OCI-LY1 (cell line): ENCODE measurements around the gene GNG8.
"Not testable (repeated sequence)": the region's sequence is repeated elsewhere in the genome, so short reads cannot be mapped to it uniquely, and the experiment has no call there.

Experiments used
- H2AFZ ChIP-seq: fragments of 200-600 bp; sonication (generic), shearing (Covaris generic); 2 replicates; pipeline ENCODE4 v1.6.0; 2014; ENCODE audit warnings: antibody characterized with exemption, mild to moderate bottlenecking, low read length
- H3F3A ChIP-seq: fragments of 200-600 bp; sonication (generic), shearing (Covaris generic); 2 replicates; pipeline ENCODE4 v1.6.0; 2014; ENCODE audit warnings: mild to moderate bottlenecking, antibody characterized with exemption, low read length, moderate library complexity; ENCODE audit not compliant: insufficient read depth
- H3K27ac ChIP-seq: fragments of 200-600 bp; sonication (generic); 2 replicates; pipeline ENCODE4 v1.5.1; 2014; ENCODE audit warnings: low read length, mixed run types, mild to moderate bottlenecking, low read depth; ENCODE audit not compliant: poor library complexity, severe bottlenecking
- H3K27me3 ChIP-seq: fragments of 200-600 bp; sonication (generic); 2 replicates; pipeline ENCODE4 v1.6.0; 2014; ENCODE audit warnings: antibody characterized with exemption, mild to moderate bottlenecking, low read length, moderate library complexity; ENCODE audit not compliant: insufficient read depth
- H3K36me3 ChIP-seq: fragments of 200-600 bp; sonication (generic); 2 replicates; pipeline ENCODE4 v1.6.1; 2014; ENCODE audit warnings: mild to moderate bottlenecking, antibody characterized with exemption, low read length, moderate library complexity, mixed read lengths; ENCODE audit not compliant: insufficient read depth
- H3K4me1 ChIP-seq: fragments of 200-600 bp; sonication (generic); 2 replicates; pipeline ENCODE4 v1.5.1; 2014; ENCODE audit warnings: mild to moderate bottlenecking, low read length, moderate library complexity; ENCODE audit not compliant: insufficient read depth, severe bottlenecking
- H3K4me2 ChIP-seq: fragments of 200-600 bp; sonication (generic), shearing (Covaris generic); 2 replicates; pipeline ENCODE4 v1.6.1; 2014; ENCODE audit warnings: low read length
- H3K4me3 ChIP-seq: fragments of 200-600 bp; sonication (generic); 2 replicates; pipeline ENCODE4 v1.5.1; 2014; ENCODE audit warnings: low read length, low read depth, mild to moderate bottlenecking, mixed read lengths; ENCODE audit not compliant: poor library complexity, severe bottlenecking
- H3K79me2 ChIP-seq: fragments of 200-600 bp; shearing (Covaris generic); 2 replicates; pipeline ENCODE4 v1.6.1; 2016; ENCODE audit warnings: mixed run types, low read length, mixed read lengths; ENCODE audit not compliant: insufficient read depth
- H3K9ac ChIP-seq: fragments of 200-600 bp; sonication (generic), shearing (Covaris generic); 2 replicates; pipeline ENCODE4 v1.6.1; 2014; ENCODE audit warnings: mild to moderate bottlenecking, low read length, mixed read lengths
- H3K9me2 ChIP-seq: fragments of 200-600 bp; sonication (generic), shearing (Covaris generic); 2 replicates; pipeline ENCODE4 v1.6.1; 2014; ENCODE audit warnings: low read depth, mild to moderate bottlenecking, low read length, mixed read lengths
- H3K9me3 ChIP-seq: fragments of 200-600 bp; shearing (Covaris generic); 2 replicates; pipeline ENCODE4 v1.6.1; 2014; ENCODE audit warnings: low read length, mixed read lengths
- H4K20me1 ChIP-seq: fragments of 200-600 bp; sonication (generic), shearing (Covaris generic); 2 replicates; pipeline ENCODE4 v1.6.0; 2016; ENCODE audit warnings: mild to moderate bottlenecking, low read length; ENCODE audit not compliant: insufficient read depth
- EZH2 ChIP-seq: fragments of 200-600 bp; sonication (generic), shearing (Covaris generic); IDR thresholded peaks from 2 replicates; pipeline ENCODE4 v1.8.0; 2017; ENCODE audit warnings: borderline replicate concordance, mixed run types, mild to moderate bottlenecking, antibody characterized with exemption, low read length, moderate library complexity, mixed read lengths
- TF ChIP-seq, protein P1 (sequence below): fragments of 200-600 bp; sonication (generic), shearing (Covaris generic); IDR thresholded peaks from 2 replicates; pipeline ENCODE4 v1.5.1; 2017; ENCODE audit warnings: mild to moderate bottlenecking, antibody characterized with exemption, low read length, moderate library complexity, mixed read lengths

Gene GNG8

DNA sequence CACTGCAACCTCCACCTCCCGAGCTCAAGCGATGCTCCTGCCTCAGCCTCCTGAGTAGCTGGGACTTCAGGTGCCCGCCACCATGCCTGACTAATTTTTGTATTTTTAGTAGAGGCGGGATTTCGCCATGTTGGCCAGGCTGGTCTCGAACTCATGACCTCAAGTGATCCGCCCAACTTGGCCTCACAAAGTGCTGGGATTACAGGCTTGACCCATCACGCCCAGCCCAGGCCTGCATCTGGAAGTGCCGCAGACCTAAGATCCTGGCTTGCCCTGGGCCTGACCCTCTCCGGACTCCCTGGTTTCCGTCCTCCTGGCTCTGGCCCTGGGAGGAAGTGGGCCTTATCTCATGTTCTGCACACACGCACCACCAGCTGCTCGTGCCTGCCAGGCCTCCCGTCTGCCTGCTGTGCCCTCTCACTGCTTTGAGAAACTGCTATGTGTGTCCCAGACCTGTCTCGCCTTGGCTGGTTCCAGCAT, 6.4 kb downstream of the GNG8 start:
- TF ChIP-seq EZH2 = no peak
- TF ChIP-seq, protein P1, sequence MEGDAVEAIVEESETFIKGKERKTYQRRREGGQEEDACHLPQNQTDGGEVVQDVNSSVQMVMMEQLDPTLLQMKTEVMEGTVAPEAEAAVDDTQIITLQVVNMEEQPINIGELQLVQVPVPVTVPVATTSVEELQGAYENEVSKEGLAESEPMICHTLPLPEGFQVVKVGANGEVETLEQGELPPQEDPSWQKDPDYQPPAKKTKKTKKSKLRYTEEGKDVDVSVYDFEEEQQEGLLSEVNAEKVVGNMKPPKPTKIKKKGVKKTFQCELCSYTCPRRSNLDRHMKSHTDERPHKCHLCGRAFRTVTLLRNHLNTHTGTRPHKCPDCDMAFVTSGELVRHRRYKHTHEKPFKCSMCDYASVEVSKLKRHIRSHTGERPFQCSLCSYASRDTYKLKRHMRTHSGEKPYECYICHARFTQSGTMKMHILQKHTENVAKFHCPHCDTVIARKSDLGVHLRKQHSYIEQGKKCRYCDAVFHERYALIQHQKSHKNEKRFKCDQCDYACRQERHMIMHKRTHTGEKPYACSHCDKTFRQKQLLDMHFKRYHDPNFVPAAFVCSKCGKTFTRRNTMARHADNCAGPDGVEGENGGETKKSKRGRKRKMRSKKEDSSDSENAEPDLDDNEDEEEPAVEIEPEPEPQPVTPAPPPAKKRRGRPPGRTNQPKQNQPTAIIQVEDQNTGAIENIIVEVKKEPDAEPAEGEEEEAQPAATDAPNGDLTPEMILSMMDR = no peak
- no peaks in the 10 kb centered on the region for H3F3A ChIP-seq
- H4K20me1 ChIP-seq = no peaks in the 10 kb centered on the region
- H3K79me2 ChIP-seq = no peaks in the 10 kb centered on the region
- no peaks in the 10 kb centered on the region for H3K9me3 ChIP-seq
- no peak overlapping the region for H3K27ac ChIP-seq
- no peak overlapping the region for H3K4me3 ChIP-seq
- no peak overlapping the region for H3K4me2 ChIP-seq
- no peaks in the 10 kb centered on the region for H3K36me3 ChIP-seq
- no peaks in the 10 kb centered on the region for H3K9me2 ChIP-seq
- H3K27me3 ChIP-seq = peaks cover 21% of the 10 kb centered on the region
- peaks cover 10% of the 10 kb centered on the region for H3K4me1 ChIP-seq
- no peak overlapping the region for H3K9ac ChIP-seq
- no peak overlapping the region for H2AFZ ChIP-seq

DNA sequence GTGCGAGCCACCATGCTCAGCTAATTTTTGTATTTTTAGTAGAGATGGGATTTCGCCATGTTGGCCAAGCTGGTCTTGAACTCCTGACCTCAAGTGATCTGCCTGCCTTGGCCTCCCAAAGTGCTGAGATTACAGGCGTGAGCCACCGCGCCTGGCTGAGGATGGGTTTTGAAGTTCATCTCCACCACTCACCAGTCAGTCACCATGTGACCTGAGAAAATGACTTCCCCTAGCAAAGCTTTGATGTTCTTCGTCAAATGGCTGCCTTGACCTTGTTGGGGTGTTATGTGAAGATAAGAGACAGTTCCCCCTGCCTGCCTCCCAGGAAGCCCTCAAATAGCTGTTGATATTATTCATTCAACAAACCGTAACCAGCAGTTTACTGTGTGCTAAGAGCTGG, 7.0 kb downstream of the GNG8 start:
- H3K9me2 ChIP-seq, H3K36me3 ChIP-seq, H3K9ac ChIP-seq, H3K4me3 ChIP-seq, H3F3A ChIP-seq, H3K79me2 ChIP-seq, H3K27ac ChIP-seq, H2AFZ ChIP-seq, H4K20me1 ChIP-seq, H3K4me2 ChIP-seq, H3K4me1 ChIP-seq, H3K9me3 ChIP-seq: not testable (repeated sequence)
- H3K27me3 ChIP-seq = peaks cover 21% of the 10 kb centered on the region

- H3K4me2 ChIP-seq = no peak overlapping the region
- no peaks in the 10 kb centered on the region for H3K79me2 ChIP-seq
- H3K9me3 ChIP-seq = no peaks in the 10 kb centered on the region
- H3F3A ChIP-seq = no peaks in the 10 kb centered on the region
- no peak overlapping the region for H3K27ac ChIP-seq
- TF ChIP-seq EZH2 = no peak
- TF ChIP-seq, protein P1 = no peak
- no peak overlapping the region for H3K4me3 ChIP-seq
- no peaks in the 10 kb centered on the region for H4K20me1 ChIP-seq
- peaks cover 21% of the 10 kb centered on the region; the same call in 1 of the 2 replicates for H3K27me3 ChIP-seq
- no peaks in the 10 kb centered on the region for H3K4me1 ChIP-seq
- no peaks in the 10 kb centered on the region for H3K36me3 ChIP-seq
- H3K9ac ChIP-seq = no peak overlapping the region
- no peaks in the 10 kb centered on the region for H3K9me2 ChIP-seq
- no peak overlapping the region for H2AFZ ChIP-seq
Observed at GRCh38 chr19:46626446-46626845, 9.6 kb downstream of the GNG8 start.

GRCh38 chr19:46625731-46626130, 10.3 kb downstream of the GNG8 start:
- H3K79me2 ChIP-seq = no peaks in the 10 kb centered on the region
- no peak overlapping the region for H3K4me3 ChIP-seq
- H3K9ac ChIP-seq = no peak overlapping the region
- no peaks in the 10 kb centered on the region for H3K36me3 ChIP-seq
- H3K27me3 ChIP-seq = peaks cover 27% of the 10 kb centered on the region; the same call in 1 of the 2 replicates
- no peak overlapping the region for H3K4me2 ChIP-seq
- H3K9me3 ChIP-seq = no peaks in the 10 kb centered on the region
- H2AFZ ChIP-seq = no peak overlapping the region
- TF ChIP-seq EZH2 = no peak
- TF ChIP-seq, protein P1 = no peak
- no peak overlapping the region for H3K27ac ChIP-seq
- H3K4me1 ChIP-seq = no peaks in the 10 kb centered on the region
- H3K9me2 ChIP-seq = no peaks in the 10 kb centered on the region
- H3F3A ChIP-seq = no peaks in the 10 kb centered on the region
- H4K20me1 ChIP-seq = no peaks in the 10 kb centered on the region
